H9 (cell line): ENCODE results near the gene METTL26. TPM values are rescaled to one million over a fixed set of nuclear protein-coding genes. Genes with fewer than 3 reads are reported as not detected.

Source experiments
- DNase-seq: peaks from one replicate; pipeline ENCODE4 v3.0.0-alpha.2; 2017
- H2AFZ ChIP-seq: one replicate; pipeline ENCODE4 v1.6.1; 2013; ENCODE audit warnings: mild to moderate bottlenecking, low read length, control low read depth, moderate library complexity
- H2AK5ac ChIP-seq: 2 replicates; pipeline ENCODE4 v1.6.1; 2013; ENCODE audit warnings: low read length, control low read depth, mixed read lengths; ENCODE audit not compliant: insufficient read length
- H2BK120ac ChIP-seq: one replicate; pipeline ENCODE4 v1.6.1; 2013; ENCODE audit warnings: low read depth, mild to moderate bottlenecking, low read length, control low read depth, inconsistent platforms; ENCODE audit not compliant: poor library complexity, severe bottlenecking
- H2BK12ac ChIP-seq: 2 replicates; pipeline ENCODE4 v1.6.1; 2013; ENCODE audit warnings: low read length, control low read depth, mixed read lengths, low read depth; ENCODE audit not compliant: insufficient read length
- H2BK15ac ChIP-seq: 2 replicates; pipeline ENCODE4 v1.6.1; 2013; ENCODE audit warnings: low read depth, low read length, control low read depth
- H2BK20ac ChIP-seq: one replicate; pipeline ENCODE4 v1.6.1; 2013; ENCODE audit warnings: low read depth, mild to moderate bottlenecking, low read length, control low read depth, inconsistent platforms; ENCODE audit not compliant: poor library complexity, severe bottlenecking
- H2BK5ac ChIP-seq: 2 replicates; pipeline ENCODE4 v1.6.1; 2013; ENCODE audit warnings: low read length, control low read depth, mixed read lengths; ENCODE audit not compliant: insufficient read length
- H3K14ac ChIP-seq: 2 replicates; pipeline ENCODE4 v1.6.1; 2013; ENCODE audit warnings: low read length, control low read depth; ENCODE audit not compliant: insufficient read depth
- H3K18ac ChIP-seq: 2 replicates; pipeline ENCODE4 v1.6.1; 2013; ENCODE audit warnings: low read depth, mild to moderate bottlenecking, mixed read lengths, low read length, control low read depth; ENCODE audit not compliant: insufficient read length
- H3K23ac ChIP-seq: 2 replicates; pipeline ENCODE4 v1.6.1; 2013; ENCODE audit warnings: low read length, control low read depth, mixed read lengths, low read depth; ENCODE audit not compliant: insufficient read length
- H3K23me2 ChIP-seq: 2 replicates; pipeline ENCODE4 v1.6.1; 2013; ENCODE audit warnings: low read depth, mild to moderate bottlenecking, mixed read lengths, low read length, control low read depth; ENCODE audit not compliant: insufficient read length, poor library complexity, severe bottlenecking
- H3K27ac ChIP-seq: 2 replicates; pipeline ENCODE4 v1.5.1; 2013; ENCODE audit warnings: low read length, control low read depth, mixed read lengths, low read depth; ENCODE audit not compliant: insufficient read length
- H3K27me3 ChIP-seq: 2 replicates; pipeline ENCODE4 v1.6.1; 2013; ENCODE audit warnings: low read length, control low read depth, inconsistent platforms; ENCODE audit not compliant: insufficient read depth
- H3K4ac ChIP-seq: 2 replicates; pipeline ENCODE4 v1.6.1; 2013; ENCODE audit warnings: low read depth, mild to moderate bottlenecking, control low read depth, inconsistent platforms, low read length, moderate library complexity
- H3K4me1 ChIP-seq: 2 replicates; pipeline ENCODE4 v1.6.1; 2013; ENCODE audit warnings: low read length, control low read depth, inconsistent platforms; ENCODE audit not compliant: insufficient read depth
- H3K4me2 ChIP-seq: 2 replicates; pipeline ENCODE4 v1.6.1; 2013; ENCODE audit warnings: low read length, control low read depth, mixed read lengths; ENCODE audit not compliant: insufficient read length, insufficient read depth
- H3K56ac ChIP-seq: 2 replicates; pipeline ENCODE4 v1.6.1; 2013; ENCODE audit warnings: low read depth, mild to moderate bottlenecking, mixed read lengths, low read length, control low read depth; ENCODE audit not compliant: insufficient read length
- H3K79me1 ChIP-seq: 2 replicates; pipeline ENCODE4 v1.6.1; 2013; ENCODE audit warnings: low read depth, mild to moderate bottlenecking, moderate library complexity, low read length, control low read depth, inconsistent platforms; ENCODE audit not compliant: insufficient read depth, poor library complexity, severe bottlenecking
- H3K79me2 ChIP-seq: 2 replicates; pipeline ENCODE4 v1.6.1; 2013; ENCODE audit warnings: low read length, control low read depth, inconsistent platforms; ENCODE audit not compliant: insufficient read depth
- H3K9ac ChIP-seq: 2 replicates; pipeline ENCODE4 v1.6.1; 2013; ENCODE audit warnings: low read length, control low read depth, mixed read lengths; ENCODE audit not compliant: insufficient read length; ENCODE audit errors: extremely low read depth
- H3K9me3 ChIP-seq: one replicate; pipeline ENCODE4 v1.6.1; 2013; ENCODE audit warnings: low read depth, low read length, inconsistent platforms; ENCODE audit not compliant: control insufficient read depth
- H3T11ph ChIP-seq: one replicate; pipeline ENCODE4 v1.6.1; 2013; ENCODE audit warnings: mild to moderate bottlenecking, low read length, control low read depth, inconsistent platforms
- H4K20me1 ChIP-seq: one replicate; pipeline ENCODE4 v1.6.1; 2013; ENCODE audit not compliant: control insufficient read depth, insufficient read length, insufficient read depth
- H4K5ac ChIP-seq: 2 replicates; pipeline ENCODE4 v1.6.1; 2013; ENCODE audit warnings: low read depth, mild to moderate bottlenecking, mixed read lengths, low read length, control low read depth; ENCODE audit not compliant: insufficient read length
- H4K8ac ChIP-seq: replicated peaks from 2 replicates; pipeline ENCODE4 v1.6.1; 2013; ENCODE audit warnings: low read length, control low read depth, mixed read lengths, low read depth; ENCODE audit not compliant: insufficient read length
- H4K91ac ChIP-seq: 2 replicates; pipeline ENCODE4 v1.6.1; 2013; ENCODE audit warnings: low read depth, mild to moderate bottlenecking, moderate library complexity, mixed read lengths, low read length, control low read depth; ENCODE audit not compliant: insufficient read length
- H3K27ac Mint-ChIP-seq, 3 experiments: 2 replicates in 2 of 3; 3 replicates in 1 of 3; pipeline ENCODE4 v1.8.0; 2020 to 2021; ENCODE audit warnings: mixed read lengths in 3 of 3, mild to moderate bottlenecking in 1 of 3, moderate library complexity in 1 of 3
- H3K27me3 Mint-ChIP-seq: 2 replicates; pipeline ENCODE4 v1.8.0; 2021; ENCODE audit warnings: low read depth, mild to moderate bottlenecking, moderate library complexity, mixed read lengths
- H3K36me3 Mint-ChIP-seq, 3 experiments: 2 replicates in 2 of 3; 3 replicates in 1 of 3; pipeline ENCODE4 v1.8.0; 2020 to 2021; ENCODE audit warnings: low read depth in 3 of 3, mixed read lengths in 3 of 3; ENCODE audit not compliant: insufficient read depth in 1 of 3
- H3K4me1 Mint-ChIP-seq, 2 experiments: 2 replicates each; pipeline ENCODE4 v1.8.0; 2020; ENCODE audit warnings: mixed read lengths in 2 of 2
- H3K4me3 Mint-ChIP-seq, 2 experiments: 2 replicates in 1 of 2; 3 replicates in 1 of 2; pipeline ENCODE4 v1.8.0; 2020 to 2021; ENCODE audit warnings: mild to moderate bottlenecking in 2 of 2, mixed read lengths in 2 of 2, moderate library complexity in 1 of 2
- H3K9me3 Mint-ChIP-seq, 2 experiments: 2 replicates in 1 of 2; 3 replicates in 1 of 2; pipeline ENCODE4 v1.8.0; 2020; ENCODE audit warnings: mild to moderate bottlenecking in 2 of 2, mixed read lengths in 2 of 2, moderate library complexity in 1 of 2
- WGBS: extraction: QIAGEN DNeasy Blood & Tissue Kit; methylation state at CpG from one replicate; pipeline ENCODE4 v1.1.7; 2013; ENCODE audit warnings: missing lambda C conversion rate, low lambda C conversion rate, mixed read lengths; ENCODE audit not compliant: insufficient read length; ENCODE audit errors: extremely low coverage; 5-methylcytosine and 5-hydroxymethylcytosine counted together
- total RNA-seq: library from RNA; stranded (reverse); gene quantifications from 2 replicates; pipeline ENCODE4 v1.2.1, GENCODE V29; 2021
- TF ChIP-seq, protein P1 (sequence below): fragments of 200-600 bp; sonication (generic); conservative IDR thresholded peaks from 3 replicates; pipeline ENCODE4 v1.8.0; 2021; ENCODE audit warnings: antibody characterized with exemption, mild to moderate bottlenecking

METTL26 gene
- total RNA-seq, 1 experiment from 2014 or later, result 108 TPM

DNA sequence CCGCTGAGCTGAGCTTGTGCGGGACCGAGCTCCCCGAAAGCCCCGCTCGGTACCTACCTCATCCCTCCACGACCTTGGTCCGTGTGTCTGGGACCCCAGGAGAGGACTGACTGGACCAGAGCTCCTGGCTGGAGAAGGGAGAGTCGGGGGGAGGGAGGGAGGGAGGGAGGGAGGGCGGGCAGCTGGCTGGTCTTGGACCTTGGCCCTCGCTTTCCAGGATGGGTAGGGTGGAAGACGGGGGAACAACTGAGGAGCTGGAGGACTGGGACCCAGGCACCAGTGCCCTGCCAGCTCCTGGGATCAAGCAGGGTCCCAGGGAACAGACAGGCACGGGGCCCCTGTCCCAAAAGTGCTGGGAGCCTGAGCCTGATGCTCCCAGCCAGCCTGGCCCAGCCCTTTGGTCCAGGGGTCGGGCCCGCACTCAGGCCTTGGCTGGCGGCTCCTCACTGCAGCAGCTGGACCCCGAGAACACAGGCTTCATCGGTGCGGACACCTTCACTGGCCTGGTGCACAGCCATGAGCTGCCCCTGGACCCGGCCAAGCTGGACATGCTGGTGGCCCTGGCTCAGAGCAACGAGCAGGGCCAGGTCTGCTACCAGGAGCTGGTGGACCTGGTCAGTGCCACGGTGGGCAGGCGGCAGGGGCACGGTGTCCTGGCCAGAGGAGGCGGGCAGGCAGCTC lies 39.9 kb upstream of the METTL26 start:
- DNase-seq, result no peak
- H2BK20ac ChIP-seq, result no peak overlapping the region
- no peaks in the 10 kb centered on the region for H3K4me1 ChIP-seq
- H2BK15ac ChIP-seq, result no peak overlapping the region
- Mint-ChIP-seq H3K27me3 (peaks cover 3% of the 10 kb centered on the region; the same call in 1 of the 2 replicates), H3K27ac (no peak overlapping the region), H3K4me3 (peak overlapping the region; percentile 31 to 46; a peak in 3 of 5 replicates), H3K4me1 (peaks cover 14 to 24% of the 10 kb centered on the region in 2 experiments), H3K9me3 (no peaks in the 10 kb centered on the region), H3K36me3 (peaks cover 8 to 15% (median 10%) of the 10 kb centered on the region in 3 experiments; a peak in 6 of 7 replicates)
- H4K8ac ChIP-seq, result no peak overlapping the region
- no peak overlapping the region for H2AK5ac ChIP-seq
- H4K20me1 ChIP-seq, result no peaks in the 10 kb centered on the region
- TF ChIP-seq, protein P1, sequence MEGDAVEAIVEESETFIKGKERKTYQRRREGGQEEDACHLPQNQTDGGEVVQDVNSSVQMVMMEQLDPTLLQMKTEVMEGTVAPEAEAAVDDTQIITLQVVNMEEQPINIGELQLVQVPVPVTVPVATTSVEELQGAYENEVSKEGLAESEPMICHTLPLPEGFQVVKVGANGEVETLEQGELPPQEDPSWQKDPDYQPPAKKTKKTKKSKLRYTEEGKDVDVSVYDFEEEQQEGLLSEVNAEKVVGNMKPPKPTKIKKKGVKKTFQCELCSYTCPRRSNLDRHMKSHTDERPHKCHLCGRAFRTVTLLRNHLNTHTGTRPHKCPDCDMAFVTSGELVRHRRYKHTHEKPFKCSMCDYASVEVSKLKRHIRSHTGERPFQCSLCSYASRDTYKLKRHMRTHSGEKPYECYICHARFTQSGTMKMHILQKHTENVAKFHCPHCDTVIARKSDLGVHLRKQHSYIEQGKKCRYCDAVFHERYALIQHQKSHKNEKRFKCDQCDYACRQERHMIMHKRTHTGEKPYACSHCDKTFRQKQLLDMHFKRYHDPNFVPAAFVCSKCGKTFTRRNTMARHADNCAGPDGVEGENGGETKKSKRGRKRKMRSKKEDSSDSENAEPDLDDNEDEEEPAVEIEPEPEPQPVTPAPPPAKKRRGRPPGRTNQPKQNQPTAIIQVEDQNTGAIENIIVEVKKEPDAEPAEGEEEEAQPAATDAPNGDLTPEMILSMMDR, result no peak
- H3K9ac ChIP-seq, result no peak overlapping the region
- H3T11ph ChIP-seq, result no peak overlapping the region
- no peak overlapping the region for H3K18ac ChIP-seq
- no peak overlapping the region for H3K56ac ChIP-seq
- no peak overlapping the region for H2BK5ac ChIP-seq
- no CpG with 5 or more reads among the region's 25 CpGs for WGBS
- H3K79me1 ChIP-seq, result no peaks in the 10 kb centered on the region
- H4K5ac ChIP-seq, result no peak overlapping the region
- H3K23ac ChIP-seq, result no peak overlapping the region
- H2BK120ac ChIP-seq, result no peak overlapping the region
- H3K4me2 ChIP-seq, result peak overlapping the region; percentile 53
- no peak overlapping the region for H4K91ac ChIP-seq
- H2AFZ ChIP-seq, result no peak overlapping the region
- H3K27me3 ChIP-seq, result no peaks in the 10 kb centered on the region
- H2BK12ac ChIP-seq, result no peak overlapping the region
- H3K79me2 ChIP-seq, result no peaks in the 10 kb centered on the region
- H3K4ac ChIP-seq, result no peak overlapping the region
- no peak overlapping the region for H3K14ac ChIP-seq
- H3K23me2 ChIP-seq, result peaks cover 13% of the 10 kb centered on the region
- H3K27ac ChIP-seq, result no peak overlapping the region
- H3K9me3 ChIP-seq, result no peaks in the 10 kb centered on the region
